ENCODE results near the gene MARK2.
A peak's percentile ranks its signal among the peaks of the same experiment; 100 is the strongest.

MARK2 gene

DNA sequence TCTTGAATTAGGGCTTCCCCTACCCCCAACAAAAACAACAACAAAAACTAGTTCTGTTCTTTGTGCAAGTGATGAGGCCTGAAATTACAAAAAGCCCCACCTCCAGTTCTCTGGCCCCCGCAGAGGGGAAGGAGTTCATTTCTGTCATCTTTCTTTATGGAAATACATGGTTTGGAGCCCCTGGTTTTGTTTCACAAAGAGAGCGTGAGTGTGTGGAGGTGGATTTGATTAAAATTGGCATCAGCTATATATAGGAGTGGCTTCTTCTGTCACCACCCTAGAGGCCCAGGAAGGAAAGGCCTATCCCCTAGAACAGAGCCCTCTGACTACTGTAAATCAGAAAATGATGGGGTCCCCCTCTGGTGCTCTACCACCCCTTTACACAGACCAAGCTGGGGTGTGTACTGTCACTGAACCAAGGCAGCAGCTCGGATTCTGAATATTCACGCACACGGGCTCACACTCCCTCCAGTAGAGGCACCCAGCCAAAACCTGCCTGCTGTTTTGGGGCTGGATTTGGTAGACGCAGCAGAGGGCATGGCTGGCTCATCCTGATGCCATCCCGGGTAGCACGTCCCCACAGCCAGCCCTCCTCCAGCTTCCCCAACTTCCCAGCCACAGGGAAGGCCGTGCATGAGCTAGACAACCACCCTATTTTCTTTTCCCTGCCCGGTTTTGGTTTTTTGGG lies 58.7 kb downstream of the MARK2 start:
- Histone ChIP-seq H3K27me3 (ENCODE audit: control insufficient read depth in 1 of 2, insufficient read depth in 2 of 2, low read length in 2 of 2) (no peaks in the 10 kb centered on the region), H3K9me3 (ENCODE audit: control insufficient read depth in 2 of 2, low read length in 2 of 2) (no peaks in the 10 kb centered on the region), H3K4me1 (ENCODE audit: control insufficient read depth, insufficient read depth, low read length) (no peaks in the 10 kb centered on the region), H3K4me3 (ENCODE audit: low read length in 2 of 2) (no peak overlapping the region), H3K27ac (ENCODE audit: low read length) (no peak overlapping the region), H3K36me3 (ENCODE audit: control insufficient read depth in 2 of 2, insufficient read depth in 2 of 2, low read length in 2 of 2) (peaks cover 46 to 64% of the 10 kb centered on the region in 2 donors), H3K9ac (ENCODE audit: low read length in 2 of 2) (no peak overlapping the region)

DNA sequence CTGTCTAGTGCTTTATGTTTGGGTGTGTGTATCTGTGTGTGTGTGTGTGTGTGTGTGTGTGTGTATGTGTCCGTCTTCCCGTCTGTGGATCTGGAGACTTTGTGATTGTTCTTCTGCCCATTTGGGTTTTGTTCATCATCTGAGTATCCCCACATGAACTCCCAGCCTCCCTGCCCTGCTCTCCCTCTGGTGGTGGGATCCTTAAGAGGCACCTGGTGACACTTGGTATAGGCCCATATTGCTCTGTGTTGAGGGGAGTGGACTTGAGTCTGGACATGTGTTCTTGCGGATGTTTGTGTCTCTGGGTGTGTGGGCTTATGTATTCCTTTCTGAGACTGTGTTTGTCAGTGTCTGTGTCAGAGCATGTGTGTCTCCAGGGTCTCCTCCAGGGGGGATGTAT lies 62.8 kb downstream of the MARK2 start:
- H3K9me3 ChIP-seq (ENCODE audit: control insufficient read depth in 2 of 2, low read length in 2 of 2) = no peaks in the 10 kb centered on the region
- H3K9ac ChIP-seq (ENCODE audit: low read length in 2 of 2) = no peak overlapping the region
- H3K4me3 ChIP-seq (ENCODE audit: low read length in 2 of 2) = no peak overlapping the region
- H3K36me3 ChIP-seq (ENCODE audit: control insufficient read depth in 2 of 2, insufficient read depth in 2 of 2, low read length in 2 of 2) = peaks cover 58 to 79% of the 10 kb centered on the region in 2 donors
- H3K4me1 ChIP-seq (ENCODE audit: control insufficient read depth, insufficient read depth, low read length) = no peaks in the 10 kb centered on the region
- no peaks in the 10 kb centered on the region for H3K27me3 ChIP-seq (ENCODE audit: control insufficient read depth in 1 of 2, insufficient read depth in 2 of 2, low read length in 2 of 2)
- no peak overlapping the region for H3K27ac ChIP-seq (ENCODE audit: low read length)

DNA sequence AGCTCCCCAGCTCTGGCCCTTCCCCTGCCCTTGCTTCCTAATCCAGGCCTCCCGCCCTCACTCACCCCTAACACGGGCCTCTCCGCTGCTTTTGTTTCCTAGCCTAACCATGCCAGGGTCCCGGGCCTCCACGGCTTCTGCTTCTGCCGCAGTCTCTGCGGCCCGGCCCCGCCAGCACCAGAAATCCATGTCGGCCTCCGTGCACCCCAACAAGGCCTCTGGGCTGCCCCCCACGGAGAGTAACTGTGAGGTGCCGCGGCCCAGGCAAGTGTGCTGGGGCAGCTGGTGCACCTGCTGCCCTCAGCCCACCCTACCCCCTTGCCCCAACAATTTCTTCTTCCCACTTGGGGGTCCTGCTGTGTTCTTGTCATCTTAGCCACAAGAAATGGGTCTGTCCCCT lies 65.0 kb downstream of the MARK2 start:
- Histone ChIP-seq H3K9ac (ENCODE audit: low read length in 2 of 2) (no peak overlapping the region), H3K27ac (ENCODE audit: low read length) (no peak overlapping the region), H3K27me3 (ENCODE audit: control insufficient read depth in 1 of 2, insufficient read depth in 2 of 2, low read length in 2 of 2) (no peaks in the 10 kb centered on the region)

DNA sequence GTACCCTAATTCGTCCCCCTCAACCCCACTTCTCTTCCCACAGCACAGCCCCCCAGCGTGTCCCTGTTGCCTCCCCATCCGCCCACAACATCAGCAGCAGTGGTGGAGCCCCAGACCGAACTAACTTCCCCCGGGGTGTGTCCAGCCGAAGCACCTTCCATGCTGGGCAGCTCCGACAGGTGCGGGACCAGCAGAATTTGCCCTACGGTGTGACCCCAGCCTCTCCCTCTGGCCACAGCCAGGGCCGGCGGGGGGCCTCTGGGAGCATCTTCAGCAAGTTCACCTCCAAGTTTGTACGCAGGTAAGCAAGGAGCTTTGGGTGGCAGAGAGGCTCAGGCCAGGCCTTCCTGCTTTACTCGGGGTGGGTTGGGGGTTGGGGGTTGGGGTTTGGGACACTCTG lies 65.8 kb downstream of the MARK2 start:
- H3K9ac ChIP-seq (ENCODE audit: low read length in 2 of 2) = no peak overlapping the region
- H3K27ac ChIP-seq (ENCODE audit: low read length) = no peak overlapping the region
- peaks cover 41 to 53% of the 10 kb centered on the region in 2 donors for H3K36me3 ChIP-seq (ENCODE audit: control insufficient read depth in 2 of 2, insufficient read depth in 2 of 2, low read length in 2 of 2)

More for the DNA sequence above, 65.0 kb downstream of the MARK2 start:
- Histone ChIP-seq H3K4me3 (ENCODE audit: low read length in 2 of 2) (no peak overlapping the region), H3K36me3 (ENCODE audit: control insufficient read depth in 2 of 2, insufficient read depth in 2 of 2, low read length in 2 of 2) (peaks cover 50 to 62% of the 10 kb centered on the region in 2 donors), H3K4me1 (ENCODE audit: control insufficient read depth, insufficient read depth, low read length) (peaks cover 12% of the 10 kb centered on the region), H3K9me3 (ENCODE audit: control insufficient read depth in 2 of 2, low read length in 2 of 2) (no peaks in the 10 kb centered on the region)

DNA sequence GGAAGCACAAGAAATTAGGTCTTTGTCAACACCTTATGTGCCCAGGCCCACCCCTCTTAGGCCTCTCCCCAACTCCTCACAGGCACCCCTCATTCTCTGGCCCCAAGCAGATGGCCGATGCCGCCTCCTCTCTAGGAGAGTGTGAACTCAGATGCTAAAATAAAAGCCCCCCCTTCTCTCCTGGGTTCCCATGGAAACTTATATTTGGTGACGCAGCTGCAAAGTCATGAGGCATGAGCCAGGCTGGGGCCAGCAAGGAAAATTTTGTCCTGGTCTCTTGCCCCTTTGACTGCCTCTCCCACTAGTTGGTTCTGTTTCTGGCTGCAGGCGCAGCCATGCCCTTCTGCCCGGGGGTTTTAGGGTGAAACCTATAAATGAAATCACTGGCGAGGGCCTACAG lies 66.3 kb downstream of the MARK2 start:
- no peak overlapping the region for H3K4me3 ChIP-seq (ENCODE audit: low read length in 2 of 2)
- no peaks in the 10 kb centered on the region for H3K9me3 ChIP-seq (ENCODE audit: control insufficient read depth in 2 of 2, low read length in 2 of 2)
- H3K27ac ChIP-seq (ENCODE audit: low read length) = no peak overlapping the region
- no peaks in the 10 kb centered on the region for H3K27me3 ChIP-seq (ENCODE audit: control insufficient read depth in 1 of 2, insufficient read depth in 2 of 2, low read length in 2 of 2)
- peaks cover 37 to 49% of the 10 kb centered on the region in 2 donors for H3K36me3 ChIP-seq (ENCODE audit: control insufficient read depth in 2 of 2, insufficient read depth in 2 of 2, low read length in 2 of 2)
- H3K4me1 ChIP-seq (ENCODE audit: control insufficient read depth, insufficient read depth, low read length) = peaks cover 22% of the 10 kb centered on the region
- no peak overlapping the region for H3K9ac ChIP-seq (ENCODE audit: low read length in 2 of 2)

More for the DNA sequence above, 65.8 kb downstream of the MARK2 start:
- H3K4me3 ChIP-seq (ENCODE audit: low read length in 2 of 2) = no peak overlapping the region
- no peaks in the 10 kb centered on the region for H3K9me3 ChIP-seq (ENCODE audit: control insufficient read depth in 2 of 2, low read length in 2 of 2)
- H3K4me1 ChIP-seq (ENCODE audit: control insufficient read depth, insufficient read depth, low read length) = peaks cover 18% of the 10 kb centered on the region
- H3K27me3 ChIP-seq (ENCODE audit: control insufficient read depth in 1 of 2, insufficient read depth in 2 of 2, low read length in 2 of 2) = no peaks in the 10 kb centered on the region

DNA sequence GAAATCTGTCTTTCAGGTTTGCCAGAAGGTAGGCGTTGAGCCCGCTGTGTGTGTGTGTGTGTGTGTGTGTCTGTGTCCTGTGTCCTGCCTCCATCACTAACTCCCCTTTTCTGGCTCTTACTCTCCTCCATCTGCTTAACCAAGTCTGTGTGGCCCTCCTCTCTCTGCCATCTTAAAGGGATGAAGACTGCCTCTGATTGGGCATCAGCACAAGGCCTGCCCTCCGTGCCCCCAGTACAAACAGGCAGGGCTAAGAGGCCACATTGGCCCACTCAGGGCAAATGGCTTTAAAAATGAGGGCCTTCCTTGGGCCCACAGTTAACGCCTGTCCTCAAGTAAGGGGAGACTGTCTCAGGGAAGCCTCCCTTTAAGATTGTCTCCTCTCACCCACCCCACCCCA lies 67.2 kb downstream of the MARK2 start:
- H3K9me3 ChIP-seq (ENCODE audit: control insufficient read depth in 2 of 2, low read length in 2 of 2) = no peaks in the 10 kb centered on the region
- H3K27ac ChIP-seq (ENCODE audit: low read length) = no peak overlapping the region
- H3K4me1 ChIP-seq (ENCODE audit: control insufficient read depth, insufficient read depth, low read length) = peaks cover 27% of the 10 kb centered on the region
- H3K9ac ChIP-seq (ENCODE audit: low read length in 2 of 2) = no peak overlapping the region
- H3K27me3 ChIP-seq (ENCODE audit: control insufficient read depth in 1 of 2, insufficient read depth in 2 of 2, low read length in 2 of 2) = no peaks in the 10 kb centered on the region
- H3K36me3 ChIP-seq (ENCODE audit: control insufficient read depth in 2 of 2, insufficient read depth in 2 of 2, low read length in 2 of 2) = peaks cover 28 to 40% of the 10 kb centered on the region in 2 donors
- no peak overlapping the region for H3K4me3 ChIP-seq (ENCODE audit: low read length in 2 of 2)

DNA sequence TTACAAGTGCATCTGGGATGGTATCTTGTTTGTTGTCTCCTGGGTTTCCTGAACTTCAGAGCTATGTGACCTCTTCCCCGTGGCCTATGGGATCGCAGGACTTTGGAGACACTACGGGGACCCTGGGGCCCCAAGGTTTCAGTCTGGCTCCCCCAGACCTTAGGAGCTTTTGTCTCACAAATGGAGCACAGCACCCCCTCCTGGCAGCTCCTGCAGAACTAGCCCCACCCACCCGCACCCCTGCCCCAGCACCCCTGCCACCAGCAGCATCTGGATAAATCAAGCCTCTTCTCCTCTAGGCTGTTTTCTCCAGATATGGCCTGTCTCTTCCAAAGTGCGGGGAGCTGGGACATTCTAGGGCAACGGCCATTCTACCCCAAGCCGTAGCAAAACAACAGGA lies 67.7 kb downstream of the MARK2 start:
- Histone ChIP-seq H3K4me3 (ENCODE audit: low read length in 2 of 2) (no peak overlapping the region), H3K27me3 (ENCODE audit: control insufficient read depth in 1 of 2, insufficient read depth in 2 of 2, low read length in 2 of 2) (no peaks in the 10 kb centered on the region), H3K9ac (ENCODE audit: low read length in 2 of 2) (no peak overlapping the region), H3K27ac (ENCODE audit: low read length) (no peak overlapping the region), H3K4me1 (ENCODE audit: control insufficient read depth, insufficient read depth, low read length) (peaks cover 27% of the 10 kb centered on the region), H3K9me3 (ENCODE audit: control insufficient read depth in 2 of 2, low read length in 2 of 2) (no peaks in the 10 kb centered on the region), H3K36me3 (ENCODE audit: control insufficient read depth in 2 of 2, insufficient read depth in 2 of 2, low read length in 2 of 2) (peaks cover 26 to 38% of the 10 kb centered on the region in 2 donors)

DNA sequence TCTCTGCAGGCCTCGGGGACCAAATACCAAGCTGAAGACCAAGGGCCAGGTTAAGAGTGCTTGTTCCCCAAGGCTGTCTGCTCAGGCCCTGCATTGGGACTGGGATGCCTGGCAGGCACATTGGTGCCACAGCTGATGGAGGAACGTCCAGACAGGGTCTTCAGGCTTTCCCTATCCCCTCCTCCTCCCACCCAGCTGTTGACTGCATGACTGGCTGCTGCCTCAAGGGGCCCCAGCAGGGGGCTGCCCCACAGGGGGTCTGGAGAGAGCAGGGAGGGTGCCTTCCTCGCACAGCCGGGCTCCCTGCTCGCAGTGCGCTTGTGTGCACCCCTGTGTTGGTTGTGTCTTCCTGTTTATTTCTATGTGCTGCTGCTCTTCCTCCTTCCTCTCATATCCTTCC lies 68.2 kb downstream of the MARK2 start:
- Histone ChIP-seq H3K27ac (ENCODE audit: low read length) (no peak overlapping the region), H3K27me3 (ENCODE audit: control insufficient read depth in 1 of 2, insufficient read depth in 2 of 2, low read length in 2 of 2) (no peaks in the 10 kb centered on the region), H3K4me1 (ENCODE audit: control insufficient read depth, insufficient read depth, low read length) (peaks cover 27% of the 10 kb centered on the region), H3K4me3 (ENCODE audit: low read length in 2 of 2) (no peak overlapping the region), H3K9me3 (ENCODE audit: control insufficient read depth in 2 of 2, low read length in 2 of 2) (no peaks in the 10 kb centered on the region), H3K9ac (ENCODE audit: low read length in 2 of 2) (no peak overlapping the region), H3K36me3 (ENCODE audit: control insufficient read depth in 2 of 2, insufficient read depth in 2 of 2, low read length in 2 of 2) (peaks cover 26 to 33% of the 10 kb centered on the region in 2 donors)

DNA sequence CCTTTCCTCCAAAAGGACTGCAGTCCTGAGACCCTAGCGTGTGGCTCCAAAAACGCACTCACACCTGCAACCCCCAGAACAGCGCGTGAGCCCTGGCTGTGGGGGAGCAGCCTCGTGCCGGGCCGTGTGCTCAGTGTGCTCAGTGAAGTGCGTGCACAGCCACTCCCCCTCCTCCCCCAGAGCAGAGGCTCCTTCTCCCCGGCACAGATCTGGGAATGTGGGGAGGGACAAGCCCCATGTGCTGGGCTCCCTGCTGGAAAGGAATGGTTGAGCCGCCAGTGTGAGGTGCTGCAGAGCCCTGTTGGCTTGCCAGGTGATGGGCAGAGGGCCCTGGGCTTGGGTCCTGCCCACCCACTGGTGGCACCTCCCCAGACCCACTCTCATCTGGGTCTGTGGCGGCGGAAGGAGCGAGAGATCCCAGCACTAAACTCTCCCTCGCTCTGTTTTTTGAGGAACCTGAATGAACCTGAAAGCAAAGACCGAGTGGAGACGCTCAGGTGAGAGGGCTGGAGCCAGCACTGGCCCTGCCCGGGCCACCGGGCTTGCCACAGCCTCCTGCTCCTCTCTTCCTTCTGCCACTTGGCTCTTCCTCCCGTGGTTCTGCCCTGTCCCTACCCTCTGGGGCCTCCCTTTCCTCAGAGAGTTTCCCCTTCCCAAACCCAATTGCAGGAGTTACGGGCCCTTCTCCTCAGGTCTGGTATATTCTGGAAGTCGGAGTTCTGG lies 69.1 kb downstream of the MARK2 start:
- Histone ChIP-seq H3K27me3 (ENCODE audit: control insufficient read depth in 1 of 2, insufficient read depth in 2 of 2, low read length in 2 of 2) (no peaks in the 10 kb centered on the region), H3K9me3 (ENCODE audit: control insufficient read depth in 2 of 2, low read length in 2 of 2) (no peaks in the 10 kb centered on the region), H3K4me1 (ENCODE audit: control insufficient read depth, insufficient read depth, low read length) (peaks cover 27% of the 10 kb centered on the region), H3K9ac (ENCODE audit: low read length in 2 of 2) (peak overlapping the region in 1 of 2 donors; percentile 21), H3K4me3 (ENCODE audit: low read length in 2 of 2) (no peak overlapping the region), H3K27ac (ENCODE audit: low read length) (no peak overlapping the region), H3K36me3 (ENCODE audit: control insufficient read depth in 2 of 2, insufficient read depth in 2 of 2, low read length in 2 of 2) (peaks cover 21 to 24% of the 10 kb centered on the region in 2 donors)

DNA sequence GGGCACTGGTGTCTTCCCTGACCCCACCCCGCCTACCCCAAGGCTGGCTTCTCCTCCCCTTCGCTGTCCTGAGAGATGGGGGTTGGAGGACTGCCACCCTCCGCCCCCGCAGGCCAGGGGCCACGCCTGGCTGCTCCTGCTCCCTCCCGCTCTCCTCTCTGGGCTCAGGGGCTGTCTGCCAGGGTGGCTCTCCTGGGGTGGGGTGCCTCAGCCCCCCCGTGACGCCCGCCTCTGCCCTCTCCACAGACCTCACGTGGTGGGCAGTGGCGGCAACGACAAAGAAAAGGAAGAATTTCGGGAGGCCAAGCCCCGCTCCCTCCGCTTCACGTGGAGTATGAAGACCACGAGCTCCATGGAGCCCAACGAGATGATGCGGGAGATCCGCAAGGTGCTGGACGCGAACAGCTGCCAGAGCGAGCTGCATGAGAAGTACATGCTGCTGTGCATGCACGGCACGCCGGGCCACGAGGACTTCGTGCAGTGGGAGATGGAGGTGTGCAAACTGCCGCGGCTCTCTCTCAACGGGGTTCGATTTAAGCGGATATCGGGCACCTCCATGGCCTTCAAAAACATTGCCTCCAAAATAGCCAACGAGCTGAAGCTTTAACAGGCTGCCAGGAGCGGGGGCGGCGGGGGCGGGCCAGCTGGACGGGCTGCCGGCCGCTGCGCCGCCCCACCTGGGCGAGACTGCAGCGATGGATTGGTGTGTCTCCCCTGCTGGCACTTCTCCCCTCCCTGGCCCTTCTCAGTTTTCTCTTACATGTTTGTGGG lies 69.9 kb downstream of the MARK2 start:
- peaks cover 27% of the 10 kb centered on the region for H3K4me1 ChIP-seq (ENCODE audit: control insufficient read depth, insufficient read depth, low read length)
- no peaks in the 10 kb centered on the region for H3K27me3 ChIP-seq (ENCODE audit: control insufficient read depth in 1 of 2, insufficient read depth in 2 of 2, low read length in 2 of 2)
- H3K9ac ChIP-seq (ENCODE audit: low read length in 2 of 2) = no peak overlapping the region
- H3K9me3 ChIP-seq (ENCODE audit: control insufficient read depth in 2 of 2, low read length in 2 of 2) = no peaks in the 10 kb centered on the region
- H3K36me3 ChIP-seq (ENCODE audit: control insufficient read depth in 2 of 2, insufficient read depth in 2 of 2, low read length in 2 of 2) = peaks cover 15 to 18% of the 10 kb centered on the region in 2 donors
- no peak overlapping the region for H3K27ac ChIP-seq (ENCODE audit: low read length)
- H3K4me3 ChIP-seq (ENCODE audit: low read length in 2 of 2) = no peak overlapping the region

Measured in stomach smooth muscle (tissue), 2 donors.